ENCODE data around the gene RYR3. TPM values are rescaled to one million over a fixed set of nuclear protein-coding genes. Genes with fewer than 3 reads are reported as not detected.

RYR3 gene
- total RNA-seq, 1 donor from 2014 or later: 0.32 TPM

- TF ChIP-seq CTCF (IDR thresholded peaks at IDR 0.05): no peak
- Histone ChIP-seq H3K36me3 (no peaks in the 10 kb centered on the region), H3K4me1 (no peaks in the 10 kb centered on the region), H3K27me3 (ENCODE audit: low read depth) (no peaks in the 10 kb centered on the region), H3K9me3 (no peaks in the 10 kb centered on the region), H3K4me3 (no peak overlapping the region), H3K27ac (no peak overlapping the region)
- ATAC-seq (no peak), DNase-seq (no peak)
- intact Hi-C loops (cut with DNase I): no loop called here
Measured at GRCh38 chr15:33411596-33412540, 101.1 kb downstream of the RYR3 start.

GRCh38 chr15:33419701-33420100 is 108.9 kb downstream of the RYR3 start:
- no peaks in the 10 kb centered on the region for H3K27me3 ChIP-seq (ENCODE audit: low read depth)
- DNase-seq: no peak
- intact Hi-C loops (cut with DNase I): no loop called here
- H3K9me3 ChIP-seq: no peaks in the 10 kb centered on the region
- ATAC-seq: no peak
- TF ChIP-seq CTCF (IDR thresholded peaks at IDR 0.05): no peak
- no peaks in the 10 kb centered on the region for H3K4me1 ChIP-seq
- H3K27ac ChIP-seq: no peak overlapping the region
- no peak overlapping the region for H3K4me3 ChIP-seq
- H3K36me3 ChIP-seq: no peaks in the 10 kb centered on the region

GRCh38 chr15:33424025-33424424 is 113.3 kb downstream of the RYR3 start:
- Histone ChIP-seq H3K36me3 (no peaks in the 10 kb centered on the region), H3K4me1 (no peaks in the 10 kb centered on the region), H3K27ac (no peak overlapping the region), H3K27me3 (ENCODE audit: low read depth) (no peaks in the 10 kb centered on the region), H3K9me3 (no peaks in the 10 kb centered on the region), H3K4me3 (no peak overlapping the region)
- intact Hi-C loops (cut with DNase I): no loop called here
- no peak for TF ChIP-seq CTCF (IDR thresholded peaks at IDR 0.05)
- ATAC-seq (no peak), DNase-seq (no peak)

GRCh38 chr15:33425142-33425541 is 114.4 kb downstream of the RYR3 start:
- intact Hi-C loops (cut with DNase I): no loop called here
- Histone ChIP-seq H3K4me1 (no peaks in the 10 kb centered on the region), H3K4me3 (no peak overlapping the region), H3K27me3 (ENCODE audit: low read depth) (no peaks in the 10 kb centered on the region), H3K9me3 (no peaks in the 10 kb centered on the region), H3K36me3 (no peaks in the 10 kb centered on the region), H3K27ac (no peak overlapping the region)
- ATAC-seq (peak in 1 of 2 donors; percentile 54), DNase-seq (no peak)
- TF ChIP-seq CTCF (IDR thresholded peaks at IDR 0.05): no peak

- Histone ChIP-seq H3K4me1 (no peaks in the 10 kb centered on the region), H3K27me3 (ENCODE audit: low read depth) (no peaks in the 10 kb centered on the region), H3K9me3 (no peaks in the 10 kb centered on the region), H3K36me3 (no peaks in the 10 kb centered on the region), H3K27ac (no peak overlapping the region), H3K4me3 (no peak overlapping the region)
- ATAC-seq (no peak), DNase-seq (no peak)
- intact Hi-C loops (cut with DNase I): no loop called here
- TF ChIP-seq CTCF (IDR thresholded peaks at IDR 0.05): no peak
Measured at GRCh38 chr15:33430577-33430976, 119.8 kb downstream of the RYR3 start.
